ENCODE results near the gene SMIM8.
A peak's percentile ranks its signal among the peaks of the same experiment; 100 is the strongest.

SMIM8 gene

DNA sequence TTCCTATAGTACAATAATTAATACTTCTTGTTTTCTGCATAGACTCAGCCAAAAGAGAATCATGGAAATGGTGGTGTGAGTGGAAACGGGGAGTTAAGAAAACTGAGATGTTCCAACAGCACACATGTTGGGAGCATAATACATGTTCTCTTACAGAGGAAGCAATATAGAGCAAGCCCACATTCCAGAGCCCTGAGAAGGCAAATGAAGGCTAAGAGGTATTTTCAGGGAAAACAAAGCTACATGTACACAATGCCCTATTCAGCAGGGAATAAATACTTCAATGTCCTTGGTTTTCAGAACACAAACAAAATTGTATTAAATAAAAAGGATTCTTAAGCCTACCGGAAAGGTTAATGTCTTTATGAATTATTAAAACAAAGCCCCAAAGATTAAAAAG is 35.1 kb upstream of the SMIM8 start:
- Histone ChIP-seq H2AFZ (ENCODE audit: insufficient read depth, low read length, poor library complexity) (no peak overlapping the region), H3K9me3 (ENCODE audit: insufficient read depth, low read depth, low read length) (no peaks in the 10 kb centered on the region), H3K79me1 (ENCODE audit: low read length) (no peaks in the 10 kb centered on the region), H3K27me3 (ENCODE audit: insufficient read depth, low read length) (no peaks in the 10 kb centered on the region), H2BK12ac (ENCODE audit: low read length) (no peak overlapping the region), H3K9ac (ENCODE audit: low read length) (no peak overlapping the region), H3K79me2 (ENCODE audit: control insufficient read depth, insufficient read depth, low read length, poor library complexity) (no peaks in the 10 kb centered on the region), H2BK120ac (ENCODE audit: insufficient read depth, low read length, poor library complexity) (no peak overlapping the region), H3K4ac (ENCODE audit: low read depth, low read length) (no peak overlapping the region), H3K14ac (ENCODE audit: low read length) (no peak overlapping the region), H3K4me2 (ENCODE audit: low read length) (no peak overlapping the region), H3K18ac (ENCODE audit: low read length) (no peak overlapping the region), H3K36me3 (ENCODE audit: control insufficient read depth in 1 of 2, insufficient read depth in 2 of 2, low read length in 2 of 2) (no peaks in the 10 kb centered on the region), H4K8ac (ENCODE audit: low read depth, low read length) (no peak overlapping the region), H2AK5ac (ENCODE audit: low read length) (no peak overlapping the region), H3K23ac (ENCODE audit: low read length) (no peak overlapping the region), H3K4me1 (ENCODE audit: control insufficient read depth in 1 of 2, insufficient read depth in 2 of 2, low read length in 2 of 2) (no peaks in the 10 kb centered on the region), H3K4me3 (ENCODE audit: low read depth, low read length) (no peak overlapping the region), H2BK5ac (ENCODE audit: low read depth, low read length, poor library complexity) (no peak overlapping the region), H4K91ac (ENCODE audit: low read depth, low read length) (no peak overlapping the region), H3K27ac (ENCODE audit: low read depth, low read length) (no peak overlapping the region), H4K12ac (ENCODE audit: low read depth, low read length) (no peak overlapping the region)
- no CpG with 5 or more reads among the region's 2 CpGs for WGBS (ENCODE audit: extremely low coverage, insufficient coverage, insufficient read length)
- peak in 1 of 2 donors; percentile 34 for DNase-seq

DNA sequence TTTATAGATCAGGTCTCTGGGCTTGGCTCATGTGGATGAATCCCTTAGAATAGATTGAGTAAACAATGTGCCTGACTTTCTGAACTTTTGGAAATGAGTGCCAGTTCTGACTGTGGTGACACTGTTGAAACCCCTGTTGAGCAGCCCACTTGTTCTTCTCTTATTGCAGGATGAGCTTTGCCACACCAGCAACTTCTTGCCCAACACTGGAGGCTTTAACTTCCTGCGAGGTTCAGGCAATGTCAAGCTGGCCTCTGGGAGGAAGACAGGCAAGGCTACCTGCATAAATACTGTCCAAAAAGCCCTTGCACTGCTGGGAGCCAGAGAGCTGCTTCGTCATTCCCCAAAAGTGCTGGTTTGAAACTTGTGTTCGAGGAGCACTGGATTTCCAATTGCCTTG is 32.8 kb upstream of the SMIM8 start:
- WGBS (ENCODE audit: extremely low coverage, insufficient coverage, insufficient read length): no CpG with 5 or more reads among the region's 3 CpGs

DNA sequence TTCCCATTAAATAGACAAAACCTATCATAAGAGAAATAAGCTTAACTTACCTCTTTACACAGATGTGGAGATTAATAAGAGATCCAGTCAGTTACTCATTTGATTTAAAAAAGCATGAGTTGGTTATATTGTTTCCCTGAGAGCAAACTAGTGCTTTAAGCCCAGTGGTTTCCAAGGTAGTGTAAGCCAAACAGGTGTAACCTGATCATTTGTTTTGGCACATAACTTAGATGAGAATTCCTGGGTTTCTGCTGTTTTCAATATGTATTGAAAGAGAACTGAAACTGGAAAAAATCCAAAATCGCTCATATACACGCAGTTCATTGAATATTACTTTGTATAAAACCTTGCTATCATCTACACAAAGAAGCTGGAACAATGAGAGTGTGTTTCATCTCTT is 30.5 kb upstream of the SMIM8 start:
- Histone ChIP-seq H2BK120ac (ENCODE audit: insufficient read depth, low read length, poor library complexity) (no peak overlapping the region), H3K4me2 (ENCODE audit: low read length) (no peak overlapping the region), H4K12ac (ENCODE audit: low read depth, low read length) (no peak overlapping the region), H3K23ac (ENCODE audit: low read length) (no peak overlapping the region), H2AK5ac (ENCODE audit: low read length) (no peak overlapping the region), H3K4ac (ENCODE audit: low read depth, low read length) (no peak overlapping the region), H3K18ac (ENCODE audit: low read length) (no peak overlapping the region), H3K27ac (ENCODE audit: low read depth, low read length) (no peak overlapping the region), H3K9ac (ENCODE audit: low read length) (no peak overlapping the region), H3K27me3 (ENCODE audit: insufficient read depth, low read length) (no peaks in the 10 kb centered on the region), H4K91ac (ENCODE audit: low read depth, low read length) (no peak overlapping the region), H2BK5ac (ENCODE audit: low read depth, low read length, poor library complexity) (no peak overlapping the region), H3K4me1 (ENCODE audit: control insufficient read depth in 1 of 2, insufficient read depth in 2 of 2, low read length in 2 of 2) (no peaks in the 10 kb centered on the region), H3K4me3 (ENCODE audit: low read depth, low read length) (no peak overlapping the region), H4K8ac (ENCODE audit: low read depth, low read length) (no peak overlapping the region), H3K14ac (ENCODE audit: low read length) (no peak overlapping the region), H2AFZ (ENCODE audit: insufficient read depth, low read length, poor library complexity) (no peak overlapping the region), H2BK12ac (ENCODE audit: low read length) (no peak overlapping the region), H3K79me2 (ENCODE audit: control insufficient read depth, insufficient read depth, low read length, poor library complexity) (no peaks in the 10 kb centered on the region), H3K79me1 (ENCODE audit: low read length) (no peaks in the 10 kb centered on the region), H3K9me3 (ENCODE audit: insufficient read depth, low read depth, low read length) (no peaks in the 10 kb centered on the region), H3K36me3 (ENCODE audit: control insufficient read depth in 1 of 2, insufficient read depth in 2 of 2, low read length in 2 of 2) (no peaks in the 10 kb centered on the region)
- WGBS (ENCODE audit: extremely low coverage, insufficient coverage, insufficient read length): no CpG with 5 or more reads among the region's 2 CpGs
- no peak for DNase-seq

More for the DNA sequence above, 32.8 kb upstream of the SMIM8 start:
- Histone ChIP-seq H3K4me1 (ENCODE audit: control insufficient read depth in 1 of 2, insufficient read depth in 2 of 2, low read length in 2 of 2) (no peaks in the 10 kb centered on the region), H4K8ac (ENCODE audit: low read depth, low read length) (no peak overlapping the region), H3K9me3 (ENCODE audit: insufficient read depth, low read depth, low read length) (no peaks in the 10 kb centered on the region), H3K14ac (ENCODE audit: low read length) (no peak overlapping the region), H3K27me3 (ENCODE audit: insufficient read depth, low read length) (no peaks in the 10 kb centered on the region), H3K79me1 (ENCODE audit: low read length) (no peaks in the 10 kb centered on the region), H3K4me3 (ENCODE audit: low read depth, low read length) (no peak overlapping the region), H2AFZ (ENCODE audit: insufficient read depth, low read length, poor library complexity) (no peak overlapping the region), H3K18ac (ENCODE audit: low read length) (no peak overlapping the region), H3K4me2 (ENCODE audit: low read length) (no peak overlapping the region), H3K9ac (ENCODE audit: low read length) (no peak overlapping the region), H4K91ac (ENCODE audit: low read depth, low read length) (no peak overlapping the region), H3K27ac (ENCODE audit: low read depth, low read length) (no peak overlapping the region), H2AK5ac (ENCODE audit: low read length) (no peak overlapping the region), H4K12ac (ENCODE audit: low read depth, low read length) (no peak overlapping the region), H2BK12ac (ENCODE audit: low read length) (no peak overlapping the region), H3K23ac (ENCODE audit: low read length) (no peak overlapping the region), H3K79me2 (ENCODE audit: control insufficient read depth, insufficient read depth, low read length, poor library complexity) (no peaks in the 10 kb centered on the region), H3K36me3 (ENCODE audit: control insufficient read depth in 1 of 2, insufficient read depth in 2 of 2, low read length in 2 of 2) (no peaks in the 10 kb centered on the region), H2BK5ac (ENCODE audit: low read depth, low read length, poor library complexity) (no peak overlapping the region), H2BK120ac (ENCODE audit: insufficient read depth, low read length, poor library complexity) (no peak overlapping the region), H3K4ac (ENCODE audit: low read depth, low read length) (no peak overlapping the region)
- DNase-seq: no peak

DNA sequence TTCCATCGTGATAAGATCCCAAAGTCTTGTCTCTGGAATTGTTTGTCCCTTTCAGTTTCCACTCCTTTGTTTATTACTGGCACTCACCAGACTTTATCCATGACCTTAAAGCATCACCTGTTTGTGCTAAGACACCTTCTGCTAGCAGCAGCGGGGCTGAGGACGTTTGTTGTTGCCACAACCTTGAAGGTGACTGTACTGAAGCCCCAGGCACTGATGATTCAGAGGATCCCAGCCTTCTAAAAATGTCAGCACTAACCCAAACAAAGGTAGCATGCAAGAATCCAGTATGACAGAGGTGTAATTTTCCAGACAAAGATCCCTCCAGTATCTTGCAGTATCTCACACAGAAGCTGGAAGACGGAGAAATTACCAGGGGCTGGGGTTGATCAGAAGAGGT is 28.9 kb upstream of the SMIM8 start:
- peak; percentile 73 to 80 for DNase-seq
- H3K4me1 ChIP-seq (ENCODE audit: control insufficient read depth in 1 of 2, insufficient read depth in 2 of 2, low read length in 2 of 2): no peaks in the 10 kb centered on the region
- H2BK120ac ChIP-seq (ENCODE audit: insufficient read depth, low read length, poor library complexity): no peak overlapping the region
- no peaks in the 10 kb centered on the region for H3K9me3 ChIP-seq (ENCODE audit: insufficient read depth, low read depth, low read length)
- no peak overlapping the region for H3K9ac ChIP-seq (ENCODE audit: low read length)
- H3K79me2 ChIP-seq (ENCODE audit: control insufficient read depth, insufficient read depth, low read length, poor library complexity): no peaks in the 10 kb centered on the region
- no peak overlapping the region for H2BK12ac ChIP-seq (ENCODE audit: low read length)
- no peaks in the 10 kb centered on the region for H3K79me1 ChIP-seq (ENCODE audit: low read length)
- no peak overlapping the region for H2AFZ ChIP-seq (ENCODE audit: insufficient read depth, low read length, poor library complexity)
- H3K18ac ChIP-seq (ENCODE audit: low read length): no peak overlapping the region
- no peak overlapping the region for H3K4me2 ChIP-seq (ENCODE audit: low read length)
- H3K36me3 ChIP-seq (ENCODE audit: control insufficient read depth in 1 of 2, insufficient read depth in 2 of 2, low read length in 2 of 2): no peaks in the 10 kb centered on the region
- H2BK5ac ChIP-seq (ENCODE audit: low read depth, low read length, poor library complexity): no peak overlapping the region
- H3K23ac ChIP-seq (ENCODE audit: low read length): no peak overlapping the region
- no peak overlapping the region for H4K8ac ChIP-seq (ENCODE audit: low read depth, low read length)
- no peak overlapping the region for H3K4ac ChIP-seq (ENCODE audit: low read depth, low read length)
- no peak overlapping the region for H3K14ac ChIP-seq (ENCODE audit: low read length)
- no peak overlapping the region for H4K91ac ChIP-seq (ENCODE audit: low read depth, low read length)
- H2AK5ac ChIP-seq (ENCODE audit: low read length): no peak overlapping the region
- no peak overlapping the region for H3K27ac ChIP-seq (ENCODE audit: low read depth, low read length)
- no peaks in the 10 kb centered on the region for H3K27me3 ChIP-seq (ENCODE audit: insufficient read depth, low read length)
- H3K4me3 ChIP-seq (ENCODE audit: low read depth, low read length): no peak overlapping the region
- no peak overlapping the region for H4K12ac ChIP-seq (ENCODE audit: low read depth, low read length)
- no CpG with 5 or more reads among the region's 4 CpGs for WGBS (ENCODE audit: extremely low coverage, insufficient coverage, insufficient read length)
